ENCODE measurements around the gene CEP63. TPM values are rescaled to one million over a fixed set of nuclear protein-coding genes. Genes with fewer than 3 reads are reported as not detected.

Gene CEP63
- total RNA-seq, 1 experiment from 2014 or later, result 19.1 TPM

- Histone ChIP-seq H3K4me1 (ENCODE audit: control insufficient read depth in 1 of 2, insufficient read depth in 2 of 2, low read length in 2 of 2) (peaks cover 16 to 35% of the 10 kb centered on the region in 2 experiments), H3K36me3 (ENCODE audit: control insufficient read depth in 1 of 2, insufficient read depth in 2 of 2, low read length in 2 of 2) (peaks cover 0 to 4% of the 10 kb centered on the region in 2 experiments; a peak in 1 of 4 replicates), H3K27ac (ENCODE audit: low read depth, low read length) (no peak overlapping the region), H3K9me2 (ENCODE audit: insufficient read depth) (no peaks in the 10 kb centered on the region), H3K4me3 (replicated peaks in 1 of 2; ENCODE audit: low read depth in 1 of 2, low read length in 2 of 2) (peak overlapping the region; percentile 85 to 93), H2AFZ (ENCODE audit: low read depth, low read length, poor library complexity, severe bottlenecking) (no peak overlapping the region), H3K9ac (ENCODE audit: low read length) (peak overlapping the region; percentile 90), H3K79me2 (ENCODE audit: insufficient read depth, low read length) (peaks cover 53% of the 10 kb centered on the region), H3K27me3 (ENCODE audit: insufficient read depth, low read length) (no peaks in the 10 kb centered on the region), H3K4me2 (ENCODE audit: low read length) (peak overlapping the region; percentile 86), H4K20me1 (ENCODE audit: insufficient read depth) (no peaks in the 10 kb centered on the region), H3K9me3 (ENCODE audit: control insufficient read depth in 1 of 2, insufficient read depth in 1 of 2, low read depth in 1 of 2, low read length in 2 of 2) (no peaks in the 10 kb centered on the region)
- no TSS peak for BruUV-seq (replicated peaks)
- ChIA-PET CTCF (interaction anchor here (1.1 kb wide), 1 partner anchor 14 kb away, joined by 4 read pairs; no protein-coding TSS in a partner anchor), POLR2A (no interaction called here), RAD21 (ENCODE audit: low non-redundant PET in 1 of 2, low total read pairs in 2 of 2, uncharacterized antibody in 2 of 2, unreplicated experiment in 2 of 2) (no interaction called here)
- DNase-seq (ENCODE audit: low read depth, low spot score) (no peak), ATAC-seq (no peak)
- intact Hi-C loops (cut with micrococcal nuclease), result no loop called here
- no peak for TF ChIP-seq CTCF (IDR thresholded peaks at IDR 0.05 in 2 of 3, conservative IDR thresholded peaks at IDR 0.05 in 1 of 3; ENCODE audit: borderline replicate concordance in 1 of 3, insufficient read depth in 1 of 3, low read depth in 2 of 3, low read length in 2 of 3)
- no peak for TF ChIP-seq REST (IDR thresholded peaks at IDR 0.05; ENCODE audit: low read depth)
- TF ChIP-seq RAD21 (IDR thresholded peaks at IDR 0.05; ENCODE audit: low read depth), result no peak
- no peak for TF ChIP-seq ZBTB33 (IDR thresholded peaks at IDR 0.05; ENCODE audit: extremely low read depth, insufficient replicate concordance, low read length)
- no peak for TF ChIP-seq POLR2AphosphoS5 (IDR thresholded peaks at IDR 0.05; ENCODE audit: low read depth, low read length)
- TF ChIP-seq ELF1 (IDR thresholded peaks at IDR 0.05; ENCODE audit: borderline replicate concordance, low read depth), result no peak
Measured at GRCh38 chr3:134487406-134487805, 1.5 kb downstream of the CEP63 start.

Data from HCT116 (cell line).